ENCODE measurements around the gene KIAA1755.

KIAA1755 gene

GRCh38 chr20:38241201-38241600 lies 19.3 kb downstream of the KIAA1755 start:
- DNase-seq (ENCODE audit: low spot score) = no peak

- no peak for DNase-seq (ENCODE audit: low spot score)
These were observed 21.1 kb downstream of the KIAA1755 start for GRCh38 chr20:38239441-38239840.

GRCh38 chr20:38238829-38239228 lies 21.7 kb downstream of the KIAA1755 start:
- DNase-seq (ENCODE audit: low spot score) = no peak

- no peak for DNase-seq (ENCODE audit: low spot score)
These were observed 23.2 kb downstream of the KIAA1755 start for GRCh38 chr20:38237381-38237780.

GRCh38 chr20:38231531-38232121 lies 28.9 kb downstream of the KIAA1755 start:
- no peak for DNase-seq (ENCODE audit: low spot score)

GRCh38 chr20:38230957-38231526 lies 29.5 kb downstream of the KIAA1755 start:
- no peak for DNase-seq (ENCODE audit: low spot score)

GRCh38 chr20:38230253-38230551 lies 30.3 kb downstream of the KIAA1755 start:
- DNase-seq (ENCODE audit: low spot score) = no peak

- DNase-seq (ENCODE audit: low spot score) = peak; percentile 66
These were observed 30.9 kb downstream of the KIAA1755 start for GRCh38 chr20:38229376-38230252.

GRCh38 chr20:38228436-38228835 lies 32.1 kb downstream of the KIAA1755 start:
- DNase-seq (ENCODE audit: low spot score) = no peak

- no peak for DNase-seq (ENCODE audit: low spot score)
These were observed 32.8 kb downstream of the KIAA1755 start for GRCh38 chr20:38227420-38228360.

GRCh38 chr20:38226553-38226952 lies 34.0 kb downstream of the KIAA1755 start:
- no peak for DNase-seq (ENCODE audit: low spot score)

- no peak for DNase-seq (ENCODE audit: low spot score)
These were observed 34.7 kb downstream of the KIAA1755 start for GRCh38 chr20:38225900-38226263.

GRCh38 chr20:38225240-38225899 lies 35.2 kb downstream of the KIAA1755 start:
- DNase-seq (ENCODE audit: low spot score) = no peak

- DNase-seq (ENCODE audit: low spot score) = no peak
These were observed 36.0 kb downstream of the KIAA1755 start for GRCh38 chr20:38224531-38224930.

GRCh38 chr20:38223743-38224100 lies 36.8 kb downstream of the KIAA1755 start:
- DNase-seq (ENCODE audit: low spot score) = no peak

GRCh38 chr20:38222923-38223742 lies 37.4 kb downstream of the KIAA1755 start:
- DNase-seq (ENCODE audit: low spot score) = no peak

- DNase-seq (ENCODE audit: low spot score) = peak; percentile 88
These were observed 38.2 kb downstream of the KIAA1755 start for GRCh38 chr20:38222231-38222922.

GRCh38 chr20:38221119-38221589 lies 39.4 kb downstream of the KIAA1755 start:
- peak; percentile 97 for DNase-seq (ENCODE audit: low spot score)

GRCh38 chr20:38220587-38221118 lies 39.9 kb downstream of the KIAA1755 start:
- no peak for DNase-seq (ENCODE audit: low spot score)
